Measurements from ENCODE around the gene CKM. TPM values are rescaled to one million over a fixed set of nuclear protein-coding genes. Genes with fewer than 3 reads are reported as not detected.

CKM gene
- total and polyA plus RNA-seq, 2 donors (not counting 1 experiment from before 2014, with no cell fraction given), result not detected

DNA sequence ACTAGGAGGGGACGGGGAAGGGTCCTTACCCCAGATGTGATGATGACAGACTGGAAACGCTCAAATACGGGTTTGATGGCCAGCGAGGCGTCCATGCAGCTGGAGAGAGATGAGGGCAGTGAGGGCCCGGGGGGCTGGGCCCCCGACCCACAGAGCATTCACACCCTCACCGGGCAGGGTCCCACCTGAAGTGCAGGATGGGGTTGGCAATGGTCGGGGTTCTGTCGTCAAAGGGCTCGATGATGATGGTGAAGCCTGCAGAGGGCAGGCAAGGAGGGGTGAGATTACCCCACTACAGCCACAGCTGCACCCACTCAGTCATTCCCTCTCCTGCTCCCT, 34.7 kb upstream of the CKM start:
- Histone ChIP-seq H3K27me3 (ENCODE audit: control insufficient read depth, insufficient read depth, low read length) (no peaks in the 10 kb centered on the region), H3K27ac (ENCODE audit: insufficient read depth, low read length) (no peak overlapping the region), H3K79me2 (ENCODE audit: control insufficient read depth, insufficient read depth, low read length) (no peaks in the 10 kb centered on the region), H3K9ac (ENCODE audit: insufficient read depth, low read length) (no peak overlapping the region), H3K4me3 (replicated peaks in 1 of 4; ENCODE audit: control extremely low read depth in 1 of 4, insufficient read depth in 1 of 4, low read depth in 3 of 4, low read length in 4 of 4) (no peak overlapping the region), H3K4me2 (ENCODE audit: extremely low read depth, insufficient read depth, low read length) (no peak overlapping the region), H3K9me3 (ENCODE audit: control insufficient read depth, insufficient read depth, low read depth, low read length) (no peaks in the 10 kb centered on the region), H3K4me1 (ENCODE audit: control insufficient read depth, extremely low read depth, insufficient read depth, low read length) (no peaks in the 10 kb centered on the region), H2AFZ (ENCODE audit: low read length) (no peak overlapping the region), H3K36me3 (ENCODE audit: control insufficient read depth, insufficient read depth, low read length) (peaks cover 32% of the 10 kb centered on the region), H4K20me1 (ENCODE audit: control insufficient read depth, extremely low read depth, insufficient read depth, low read length) (no peaks in the 10 kb centered on the region)
- no peak for DNase-seq (ENCODE audit: low read depth in 2 of 2)
- no peak for TF ChIP-seq EZH2 (IDR thresholded peaks at IDR 0.05; ENCODE audit: low read length, missing control alignments)
- TF ChIP-seq, protein P1, sequence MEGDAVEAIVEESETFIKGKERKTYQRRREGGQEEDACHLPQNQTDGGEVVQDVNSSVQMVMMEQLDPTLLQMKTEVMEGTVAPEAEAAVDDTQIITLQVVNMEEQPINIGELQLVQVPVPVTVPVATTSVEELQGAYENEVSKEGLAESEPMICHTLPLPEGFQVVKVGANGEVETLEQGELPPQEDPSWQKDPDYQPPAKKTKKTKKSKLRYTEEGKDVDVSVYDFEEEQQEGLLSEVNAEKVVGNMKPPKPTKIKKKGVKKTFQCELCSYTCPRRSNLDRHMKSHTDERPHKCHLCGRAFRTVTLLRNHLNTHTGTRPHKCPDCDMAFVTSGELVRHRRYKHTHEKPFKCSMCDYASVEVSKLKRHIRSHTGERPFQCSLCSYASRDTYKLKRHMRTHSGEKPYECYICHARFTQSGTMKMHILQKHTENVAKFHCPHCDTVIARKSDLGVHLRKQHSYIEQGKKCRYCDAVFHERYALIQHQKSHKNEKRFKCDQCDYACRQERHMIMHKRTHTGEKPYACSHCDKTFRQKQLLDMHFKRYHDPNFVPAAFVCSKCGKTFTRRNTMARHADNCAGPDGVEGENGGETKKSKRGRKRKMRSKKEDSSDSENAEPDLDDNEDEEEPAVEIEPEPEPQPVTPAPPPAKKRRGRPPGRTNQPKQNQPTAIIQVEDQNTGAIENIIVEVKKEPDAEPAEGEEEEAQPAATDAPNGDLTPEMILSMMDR (conservative IDR thresholded peaks at IDR 0.05 in 1 of 2, IDR thresholded peaks at IDR 0.05 in 1 of 2; ENCODE audit: low read depth in 1 of 2, low read length in 2 of 2), result no peak

DNA sequence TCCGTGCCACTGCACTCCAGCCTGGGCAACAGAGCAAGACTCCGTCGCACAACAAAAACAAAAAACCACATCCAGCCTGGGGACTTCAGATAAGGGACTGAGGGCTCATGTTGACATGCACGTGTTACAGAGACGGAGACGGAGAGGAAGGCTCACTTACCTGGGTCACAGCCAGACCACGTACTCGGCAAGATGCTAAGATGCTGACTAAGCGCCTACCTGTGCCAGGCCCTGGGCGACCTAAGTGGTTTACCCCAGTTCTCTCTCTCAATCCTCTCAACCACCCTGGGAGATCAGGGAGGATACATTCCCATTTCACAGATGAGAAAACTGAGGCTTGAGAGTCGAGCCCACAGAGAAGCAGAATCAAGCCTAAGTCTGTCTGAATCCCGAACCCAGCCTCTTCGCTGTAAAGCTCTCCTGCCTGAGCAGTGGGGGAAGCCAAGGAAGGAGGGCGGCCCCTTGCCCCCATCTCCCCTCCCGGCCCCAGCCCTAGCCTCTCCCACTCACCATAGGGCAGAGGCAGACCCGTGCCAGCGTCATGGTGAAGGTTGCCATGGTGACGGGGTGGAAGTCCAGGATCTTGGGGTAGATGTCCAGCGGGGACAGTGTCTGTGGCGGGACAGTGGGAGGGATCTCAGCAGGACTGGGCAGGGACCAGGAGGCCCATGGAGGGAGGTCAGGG, 34.2 kb upstream of the CKM start:
- Histone ChIP-seq H3K9me3 (ENCODE audit: control insufficient read depth, insufficient read depth, low read depth, low read length) (no peaks in the 10 kb centered on the region), H3K4me2 (ENCODE audit: extremely low read depth, insufficient read depth, low read length) (no peak overlapping the region), H3K4me3 (replicated peaks in 1 of 4; ENCODE audit: control extremely low read depth in 1 of 4, insufficient read depth in 1 of 4, low read depth in 3 of 4, low read length in 4 of 4) (no peak overlapping the region), H3K27ac (ENCODE audit: insufficient read depth, low read length) (no peak overlapping the region), H2AFZ (ENCODE audit: low read length) (no peak overlapping the region), H3K9ac (ENCODE audit: insufficient read depth, low read length) (no peak overlapping the region), H3K4me1 (ENCODE audit: control insufficient read depth, extremely low read depth, insufficient read depth, low read length) (no peaks in the 10 kb centered on the region), H4K20me1 (ENCODE audit: control insufficient read depth, extremely low read depth, insufficient read depth, low read length) (no peaks in the 10 kb centered on the region), H3K79me2 (ENCODE audit: control insufficient read depth, insufficient read depth, low read length) (no peaks in the 10 kb centered on the region), H3K36me3 (ENCODE audit: control insufficient read depth, insufficient read depth, low read length) (peaks cover 33% of the 10 kb centered on the region), H3K27me3 (ENCODE audit: control insufficient read depth, insufficient read depth, low read length) (no peaks in the 10 kb centered on the region)
- no peak for DNase-seq (ENCODE audit: low read depth in 2 of 2)
- TF ChIP-seq, protein P1 (conservative IDR thresholded peaks at IDR 0.05 in 1 of 2, IDR thresholded peaks at IDR 0.05 in 1 of 2; ENCODE audit: low read depth in 1 of 2, low read length in 2 of 2), result no peak
- no peak for TF ChIP-seq EZH2 (IDR thresholded peaks at IDR 0.05; ENCODE audit: low read length, missing control alignments)

DNA sequence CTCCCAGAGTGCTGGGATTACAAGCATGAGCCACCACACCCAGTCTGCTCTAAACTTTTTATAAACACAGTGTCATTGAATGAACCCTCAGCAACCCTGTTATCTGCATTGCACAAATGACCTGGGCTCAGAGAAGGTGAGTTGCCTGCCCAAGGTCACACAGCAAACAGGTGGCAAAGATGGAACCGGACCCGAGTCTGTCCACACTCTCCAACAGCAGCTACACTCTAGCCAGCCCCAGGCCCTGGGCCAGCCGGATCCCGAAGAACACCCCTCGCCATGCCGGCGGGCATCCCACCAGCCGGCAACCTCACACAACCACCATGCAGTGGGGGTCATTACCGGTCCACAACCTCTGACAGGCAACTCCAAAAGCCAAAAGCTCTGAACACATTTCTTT, 33.2 kb upstream of the CKM start:
- Histone ChIP-seq H3K4me3 (replicated peaks in 1 of 4; ENCODE audit: control extremely low read depth in 1 of 4, insufficient read depth in 1 of 4, low read depth in 3 of 4, low read length in 4 of 4) (no peak overlapping the region), H3K4me1 (ENCODE audit: control insufficient read depth, extremely low read depth, insufficient read depth, low read length) (no peaks in the 10 kb centered on the region), H3K27me3 (ENCODE audit: control insufficient read depth, insufficient read depth, low read length) (no peaks in the 10 kb centered on the region), H3K36me3 (ENCODE audit: control insufficient read depth, insufficient read depth, low read length) (peaks cover 33% of the 10 kb centered on the region), H2AFZ (ENCODE audit: low read length) (no peak overlapping the region), H3K9ac (ENCODE audit: insufficient read depth, low read length) (no peak overlapping the region), H3K79me2 (ENCODE audit: control insufficient read depth, insufficient read depth, low read length) (no peaks in the 10 kb centered on the region), H4K20me1 (ENCODE audit: control insufficient read depth, extremely low read depth, insufficient read depth, low read length) (no peaks in the 10 kb centered on the region), H3K27ac (ENCODE audit: insufficient read depth, low read length) (no peak overlapping the region), H3K9me3 (ENCODE audit: control insufficient read depth, insufficient read depth, low read depth, low read length) (no peaks in the 10 kb centered on the region), H3K4me2 (ENCODE audit: extremely low read depth, insufficient read depth, low read length) (no peak overlapping the region)
- DNase-seq (ENCODE audit: low read depth in 2 of 2), result no peak
- TF ChIP-seq, protein P1 (conservative IDR thresholded peaks at IDR 0.05 in 1 of 2, IDR thresholded peaks at IDR 0.05 in 1 of 2; ENCODE audit: low read depth in 1 of 2, low read length in 2 of 2), result no peak
- no peak for TF ChIP-seq EZH2 (IDR thresholded peaks at IDR 0.05; ENCODE audit: low read length, missing control alignments)

All from fibroblast of lung (primary cell).